AG10803 (cell line): ENCODE results near the gene ZBTB21.

Experiments used
- DNase-seq: peaks from one replicate; pipeline ENCODE4 v3.0.0; 2010; ENCODE audit warnings: low read depth
- H3K4me3 ChIP-seq: 2 replicates; pipeline ENCODE4 v1.5.1; 2011; ENCODE audit warnings: mild to moderate bottlenecking, low read length, control low read depth
- TF ChIP-seq, protein P1 (sequence below): conservative IDR thresholded peaks from 2 replicates; pipeline ENCODE4 v1.5.1; 2011; ENCODE audit warnings: mild to moderate bottlenecking, low read length, control low read depth, inconsistent platforms

ZBTB21 gene

DNA sequence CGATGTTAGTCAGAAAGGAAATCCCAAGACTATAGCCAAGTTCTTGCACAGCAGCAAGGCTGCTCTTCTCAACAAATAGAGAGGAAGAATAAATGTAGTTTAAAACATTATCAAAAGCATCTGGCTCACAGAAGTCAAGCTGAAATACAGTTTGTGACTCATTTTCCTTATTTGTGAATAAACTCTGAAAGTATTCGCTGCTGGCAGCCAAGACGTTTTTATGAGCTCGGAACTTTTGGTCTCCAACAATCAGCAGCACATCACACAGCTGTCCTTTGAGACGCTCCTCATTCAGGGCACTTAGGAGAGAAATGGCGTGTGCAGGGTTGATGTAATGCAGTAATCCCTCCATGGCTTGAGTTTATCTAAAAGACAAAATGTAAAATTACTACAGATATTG is 16.4 kb downstream of the ZBTB21 start:
- TF ChIP-seq, protein P1, sequence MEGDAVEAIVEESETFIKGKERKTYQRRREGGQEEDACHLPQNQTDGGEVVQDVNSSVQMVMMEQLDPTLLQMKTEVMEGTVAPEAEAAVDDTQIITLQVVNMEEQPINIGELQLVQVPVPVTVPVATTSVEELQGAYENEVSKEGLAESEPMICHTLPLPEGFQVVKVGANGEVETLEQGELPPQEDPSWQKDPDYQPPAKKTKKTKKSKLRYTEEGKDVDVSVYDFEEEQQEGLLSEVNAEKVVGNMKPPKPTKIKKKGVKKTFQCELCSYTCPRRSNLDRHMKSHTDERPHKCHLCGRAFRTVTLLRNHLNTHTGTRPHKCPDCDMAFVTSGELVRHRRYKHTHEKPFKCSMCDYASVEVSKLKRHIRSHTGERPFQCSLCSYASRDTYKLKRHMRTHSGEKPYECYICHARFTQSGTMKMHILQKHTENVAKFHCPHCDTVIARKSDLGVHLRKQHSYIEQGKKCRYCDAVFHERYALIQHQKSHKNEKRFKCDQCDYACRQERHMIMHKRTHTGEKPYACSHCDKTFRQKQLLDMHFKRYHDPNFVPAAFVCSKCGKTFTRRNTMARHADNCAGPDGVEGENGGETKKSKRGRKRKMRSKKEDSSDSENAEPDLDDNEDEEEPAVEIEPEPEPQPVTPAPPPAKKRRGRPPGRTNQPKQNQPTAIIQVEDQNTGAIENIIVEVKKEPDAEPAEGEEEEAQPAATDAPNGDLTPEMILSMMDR = no peak
- peak; percentile 91 for DNase-seq
- H3K4me3 ChIP-seq = no peak overlapping the region

GRCh38 chr21:41992576-41992975 is 17.6 kb downstream of the ZBTB21 start:
- TF ChIP-seq, protein P1 = no peak
- no peak for DNase-seq
- H3K4me3 ChIP-seq = no peak overlapping the region

GRCh38 chr21:41991659-41992058 is 18.5 kb downstream of the ZBTB21 start:
- TF ChIP-seq, protein P1 = no peak
- DNase-seq = no peak
- no peak overlapping the region for H3K4me3 ChIP-seq

DNA sequence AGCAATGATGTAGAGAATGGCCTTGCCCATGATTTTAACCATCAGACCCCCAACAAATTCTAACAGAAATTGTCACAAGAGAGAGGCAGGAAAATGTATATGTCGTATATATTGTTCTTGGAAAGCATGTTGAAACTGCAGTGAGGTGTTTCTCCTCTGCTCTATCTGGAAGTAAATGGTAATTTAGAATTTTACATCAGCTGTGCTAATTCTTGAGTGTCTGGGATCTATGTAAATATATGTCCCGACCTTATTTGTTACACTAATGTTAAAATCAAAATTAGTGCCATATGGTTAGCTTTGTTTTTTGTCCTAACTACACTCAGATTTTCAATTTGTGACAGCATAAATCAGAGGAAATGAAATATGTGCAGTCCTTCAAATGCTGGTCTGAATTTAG is 20.5 kb downstream of the ZBTB21 start:
- TF ChIP-seq, protein P1 = no peak
- H3K4me3 ChIP-seq = no peak overlapping the region
- no peak for DNase-seq

- no peak overlapping the region for H3K4me3 ChIP-seq
- TF ChIP-seq, protein P1 = no peak
- DNase-seq = no peak
Measured at GRCh38 chr21:41987310-41987709, 22.9 kb downstream of the ZBTB21 start.

GRCh38 chr21:41985662-41986416 is 24.3 kb downstream of the ZBTB21 start:
- H3K4me3 ChIP-seq = no peak overlapping the region
- TF ChIP-seq, protein P1 = no peak
- no peak for DNase-seq

GRCh38 chr21:41983229-41983628 is 26.9 kb downstream of the ZBTB21 start:
- no peak for DNase-seq
- H3K4me3 ChIP-seq = no peak overlapping the region
- TF ChIP-seq, protein P1 = no peak
